ENCODE data around the gene NFATC1. TPM values are rescaled to one million over a fixed set of nuclear protein-coding genes. Genes with fewer than 3 reads are reported as not detected.

NFATC1 gene
- polyA plus RNA-seq, 2 of the 4 experiments (the other 2 are of a cell fraction), result 0.52 to 1.7 TPM

- no peak overlapping the region for H3K27ac ChIP-seq
- no peak for TF ChIP-seq BCL3 (IDR thresholded peaks at IDR 0.05)
- no peak for TF ChIP-seq CBX2 (IDR thresholded peaks at IDR 0.05; ENCODE audit: borderline replicate concordance, low read depth)
- TF ChIP-seq REST (IDR thresholded peaks at IDR 0.05), result no peak
- TF ChIP-seq MYC (IDR thresholded peaks at IDR 0.05; ENCODE audit: borderline replicate concordance, low read length), result no peak
- no peak for TF ChIP-seq NR3C1 (IDR thresholded peaks at IDR 0.05)
- H3K4me1 ChIP-seq, result no peaks in the 10 kb centered on the region
- ATAC-seq (no peak), DNase-seq (ENCODE audit: low read depth in 1 of 2, low spot score in 1 of 2) (no peak), FAIRE-seq (no peak)
- 85% methylated on average over 17 of the region's 22 CpGs for WGBS (ENCODE audit: missing lambda C conversion rate)
- H3K4me2 ChIP-seq, result no peak overlapping the region
- no peaks in the 10 kb centered on the region for H3K9me3 ChIP-seq
- ChIA-PET CTCF (no interaction called here), POLR2A (no interaction called here)
- no peak overlapping the region for H3K4me3 ChIP-seq
These were observed 122.4 kb downstream of the NFATC1 start for GRCh38 chr18:79518028-79518682.

GRCh38 chr18:79518683-79519128 lies 123.0 kb downstream of the NFATC1 start:
- Histone ChIP-seq H3K27ac (no peak overlapping the region), H3K4me1 (no peaks in the 10 kb centered on the region), H3K9me3 (no peaks in the 10 kb centered on the region), H3K4me3 (no peak overlapping the region), H3K4me2 (no peak overlapping the region)
- POLR2A ChIA-PET, result no interaction called here
- FAIRE-seq, result no peak
- CTCF ChIA-PET, result no interaction called here
- no peak for ATAC-seq
- no peak for DNase-seq (ENCODE audit: low read depth in 1 of 2, low spot score in 1 of 2)
- 50% methylated on average over 9 of the region's 14 CpGs for WGBS (ENCODE audit: missing lambda C conversion rate)
- TF ChIP-seq EHF (CRISPR knock-in tag; IDR thresholded peaks at IDR 0.05) (no peak), BCL3 (IDR thresholded peaks at IDR 0.05) (no peak), RNF2 (IDR thresholded peaks at IDR 0.05; ENCODE audit: borderline replicate concordance, low read depth) (no peak), ELK1 (IDR thresholded peaks at IDR 0.05; ENCODE audit: low read depth, low read length) (no peak), TFCP2L1 (CRISPR knock-in tag; IDR thresholded peaks at IDR 0.05) (no peak), MAX (IDR thresholded peaks at IDR 0.05) (no peak), FOSL2 (IDR thresholded peaks at IDR 0.05) (no peak), FOSL2 (CRISPR knock-in tag; IDR thresholded peaks at IDR 0.05) (no peak), HOXB13 (CRISPR knock-in tag; IDR thresholded peaks at IDR 0.05; ENCODE audit: low read depth) (no peak), MAFK (IDR thresholded peaks at IDR 0.05; ENCODE audit: partially characterized antibody) (no peak), KDM1A (IDR thresholded peaks at IDR 0.05; ENCODE audit: low read depth) (no peak), PHF8 (IDR thresholded peaks at IDR 0.05; ENCODE audit: borderline replicate concordance, low read depth) (no peak), NPAS2 (CRISPR knock-in tag; IDR thresholded peaks at IDR 0.05; ENCODE audit: borderline replicate concordance) (no peak), CEBPB (IDR thresholded peaks at IDR 0.05) (no peak), MYC (IDR thresholded peaks at IDR 0.05; ENCODE audit: borderline replicate concordance, low read length) (no peak), GATA3 (IDR thresholded peaks at IDR 0.05; ENCODE audit: borderline replicate concordance) (no peak), EP300 (IDR thresholded peaks at IDR 0.05) (no peak), POLR2AphosphoS2 (conservative IDR thresholded peaks at IDR 0.05; ENCODE audit: low read length) (no peak), E2F6 (IDR thresholded peaks at IDR 0.05; ENCODE audit: borderline replicate concordance, low read depth) (no peak), NFE2L2 (conservative IDR thresholded peaks at IDR 0.05; ENCODE audit: low read length) (no peak)
